ENCODE measurements around the gene C1orf174. TPM values are rescaled to one million over a fixed set of nuclear protein-coding genes. Genes with fewer than 3 reads are reported as not detected.

C1orf174 gene
- total RNA-seq, 1 experiment from 2014 or later: 21.1 TPM

- Histone ChIP-seq H2BK12ac (ENCODE audit: insufficient read length, low read depth, low read length) (no peak overlapping the region), H2BK20ac (ENCODE audit: low read depth, low read length, poor library complexity, severe bottlenecking) (no peak overlapping the region), H2AFZ (ENCODE audit: low read length) (no peak overlapping the region), H2BK120ac (ENCODE audit: low read depth, low read length, poor library complexity, severe bottlenecking) (no peak overlapping the region), H3K9me3 (ENCODE audit: control insufficient read depth, low read depth, low read length) (peaks cover 8% of the 10 kb centered on the region), H2BK15ac (ENCODE audit: low read depth, low read length) (no peak overlapping the region), H3K4me2 (ENCODE audit: insufficient read depth, insufficient read length, low read length) (no peak overlapping the region), H3K79me2 (ENCODE audit: insufficient read depth, low read length) (no peaks in the 10 kb centered on the region), H4K5ac (ENCODE audit: insufficient read length, low read depth, low read length) (no peak overlapping the region), H4K20me1 (ENCODE audit: control insufficient read depth, insufficient read depth, insufficient read length) (no peaks in the 10 kb centered on the region), H3K14ac (ENCODE audit: insufficient read depth, low read length) (no peak overlapping the region), H3K18ac (ENCODE audit: insufficient read length, low read depth, low read length) (no peak overlapping the region), H3K23me2 (ENCODE audit: insufficient read length, low read depth, low read length, poor library complexity, severe bottlenecking) (no peaks in the 10 kb centered on the region), H3K56ac (ENCODE audit: insufficient read length, low read depth, low read length) (no peak overlapping the region), H3K27ac (ENCODE audit: insufficient read length, low read depth, low read length) (no peak overlapping the region), H3K4ac (ENCODE audit: low read depth, low read length) (no peak overlapping the region), H4K8ac (replicated peaks; ENCODE audit: insufficient read length, low read depth, low read length) (no peak overlapping the region), H3T11ph (ENCODE audit: low read length) (no peak overlapping the region), H2BK5ac (ENCODE audit: insufficient read length, low read length) (no peak overlapping the region), H3K27me3 (ENCODE audit: insufficient read depth, low read length) (no peaks in the 10 kb centered on the region), H3K4me1 (ENCODE audit: insufficient read depth, low read length) (no peaks in the 10 kb centered on the region), H3K23ac (ENCODE audit: insufficient read length, low read depth, low read length) (no peak overlapping the region), H3K9ac (ENCODE audit: extremely low read depth, insufficient read length, low read length) (no peak overlapping the region), H2AK5ac (ENCODE audit: insufficient read length, low read length) (no peak overlapping the region), H3K79me1 (ENCODE audit: insufficient read depth, low read depth, low read length, poor library complexity, severe bottlenecking) (no peaks in the 10 kb centered on the region), H4K91ac (ENCODE audit: insufficient read length, low read depth, low read length) (no peak overlapping the region)
- no peaks in the 10 kb centered on the region for H3K27me3 Mint-ChIP-seq (ENCODE audit: low read depth)
- H3K36me3 Mint-ChIP-seq (ENCODE audit: insufficient read depth in 1 of 3, low read depth in 3 of 3): peaks cover 17 to 44% (median 21%) of the 10 kb centered on the region in 3 experiments
- no peak overlapping the region for H3K4me3 Mint-ChIP-seq
- WGBS (ENCODE audit: extremely low coverage, insufficient read length, low lambda C conversion rate): no CpG with 5 or more reads among the region's 9 CpGs
- no peaks in the 10 kb centered on the region for H3K4me1 Mint-ChIP-seq
- H3K9me3 Mint-ChIP-seq: peaks cover 15 to 16% of the 10 kb centered on the region in 2 experiments
- DNase-seq: no peak
- H3K27ac Mint-ChIP-seq: no peak overlapping the region
- TF ChIP-seq CTCF (conservative IDR thresholded peaks at IDR 0.05): no peak
These were observed 20.2 kb downstream of the C1orf174 start for GRCh38 chr1:3879787-3880428.
